GM19372 (cell line): Measurements from ENCODE around the gene SGCG.
"Not testable (repeated sequence)": the region's sequence is repeated elsewhere in the genome, so short reads cannot be mapped to it uniquely, and the experiment has no call there.

ENCODE experiments used
- ATAC-seq: cut with Tn5 transposase; IDR thresholded peaks from one replicate; pipeline ENCODE4 v1.9.1; 2021; ENCODE audit warnings: mild to moderate bottlenecking, low read depth, moderate library complexity; ENCODE audit not compliant: unreplicated experiment

The SGCG gene

GRCh38 chr13:23203516-23203915 is 22.7 kb downstream of the SGCG start:
- ATAC-seq, result no peak

- no peak for ATAC-seq
Measured at GRCh38 chr13:23205807-23206206, 25.0 kb downstream of the SGCG start.

GRCh38 chr13:23212671-23213070 is 31.9 kb downstream of the SGCG start:
- no peak for ATAC-seq

- no peak for ATAC-seq
Measured at GRCh38 chr13:23231241-23231640, 50.5 kb downstream of the SGCG start.

- no peak for ATAC-seq
Measured at GRCh38 chr13:23235994-23236393, 55.2 kb downstream of the SGCG start.

GRCh38 chr13:23243066-23243465 is 62.3 kb downstream of the SGCG start:
- ATAC-seq, result no peak

GRCh38 chr13:23248410-23248809 is 67.6 kb downstream of the SGCG start:
- ATAC-seq, result not testable (repeated sequence)

- no peak for ATAC-seq
Measured at GRCh38 chr13:23254506-23254905, 73.7 kb downstream of the SGCG start.

- ATAC-seq, result no peak
Measured at GRCh38 chr13:23267571-23267970, 86.8 kb downstream of the SGCG start.

GRCh38 chr13:23268441-23268840 is 87.7 kb downstream of the SGCG start:
- ATAC-seq, result peak; percentile 57

GRCh38 chr13:23271331-23271730 is 90.6 kb downstream of the SGCG start:
- no peak for ATAC-seq

GRCh38 chr13:23273498-23273897 is 92.7 kb downstream of the SGCG start:
- ATAC-seq, result no peak

- ATAC-seq, result no peak
Measured at GRCh38 chr13:23279321-23279720, 98.5 kb downstream of the SGCG start.

GRCh38 chr13:23288564-23288963 is 107.8 kb downstream of the SGCG start:
- ATAC-seq, result no peak

- no peak for ATAC-seq
Measured at GRCh38 chr13:23288995-23289394, 108.2 kb downstream of the SGCG start.

GRCh38 chr13:23289917-23290357 is 109.2 kb downstream of the SGCG start:
- ATAC-seq, result no peak

GRCh38 chr13:23292586-23292985 is 111.8 kb downstream of the SGCG start:
- ATAC-seq, result no peak

GRCh38 chr13:23314837-23315236 is 134.1 kb downstream of the SGCG start:
- ATAC-seq, result not testable (repeated sequence)

GRCh38 chr13:23319883-23320224 is 139.1 kb downstream of the SGCG start:
- no peak for ATAC-seq

GRCh38 chr13:23320926-23321534 is 140.3 kb downstream of the SGCG start:
- no peak for ATAC-seq

GRCh38 chr13:23321535-23322241 is 140.9 kb downstream of the SGCG start:
- ATAC-seq, result peak; percentile 80
